PC-9 (cell line): Measurements from ENCODE around the gene MRRF.

Experiments
- EZH2 ChIP-seq: fragments of 200-600 bp; sonication (generic); IDR thresholded peaks from 2 replicates; pipeline ENCODE4 v1.8.0; 2017; ENCODE audit warnings: antibody characterized with exemption, low read depth
- TF ChIP-seq, protein P1 (sequence below): fragments of 200-600 bp; sonication (generic); conservative IDR thresholded peaks from 2 replicates; pipeline ENCODE4 v1.6.1; 2017; ENCODE audit warnings: mixed run types, antibody characterized with exemption, mild to moderate bottlenecking, moderate library complexity

- TF ChIP-seq, protein P1, sequence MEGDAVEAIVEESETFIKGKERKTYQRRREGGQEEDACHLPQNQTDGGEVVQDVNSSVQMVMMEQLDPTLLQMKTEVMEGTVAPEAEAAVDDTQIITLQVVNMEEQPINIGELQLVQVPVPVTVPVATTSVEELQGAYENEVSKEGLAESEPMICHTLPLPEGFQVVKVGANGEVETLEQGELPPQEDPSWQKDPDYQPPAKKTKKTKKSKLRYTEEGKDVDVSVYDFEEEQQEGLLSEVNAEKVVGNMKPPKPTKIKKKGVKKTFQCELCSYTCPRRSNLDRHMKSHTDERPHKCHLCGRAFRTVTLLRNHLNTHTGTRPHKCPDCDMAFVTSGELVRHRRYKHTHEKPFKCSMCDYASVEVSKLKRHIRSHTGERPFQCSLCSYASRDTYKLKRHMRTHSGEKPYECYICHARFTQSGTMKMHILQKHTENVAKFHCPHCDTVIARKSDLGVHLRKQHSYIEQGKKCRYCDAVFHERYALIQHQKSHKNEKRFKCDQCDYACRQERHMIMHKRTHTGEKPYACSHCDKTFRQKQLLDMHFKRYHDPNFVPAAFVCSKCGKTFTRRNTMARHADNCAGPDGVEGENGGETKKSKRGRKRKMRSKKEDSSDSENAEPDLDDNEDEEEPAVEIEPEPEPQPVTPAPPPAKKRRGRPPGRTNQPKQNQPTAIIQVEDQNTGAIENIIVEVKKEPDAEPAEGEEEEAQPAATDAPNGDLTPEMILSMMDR: no peak
- no peak for TF ChIP-seq EZH2
These were observed 112.8 kb downstream of the MRRF start for GRCh38 chr9:122377241-122378164.
